Stimulated activated CD4-positive, alpha-beta T cell treated with anti-CD3 and anti-CD28 coated beads, Interleukin-1b, Interleukin-23, amount 100 ng/mL, for 48 hours (primary cell): ENCODE measurements around the gene ZNF497.
A peak's percentile ranks its signal among the peaks of the same experiment; 100 is the strongest.
"Not testable (repeated sequence)": the region's sequence is repeated elsewhere in the genome, so short reads cannot be mapped to it uniquely, and the experiment has no call there.

Experiments
- DNase-seq: peaks from one replicate; pipeline ENCODE4 v3.0.0-alpha.2; 2020

The ZNF497 gene

GRCh38 chr19:58366585-58367430, 4.3 kb upstream of the ZNF497 start:
- DNase-seq, result no peak

DNA sequence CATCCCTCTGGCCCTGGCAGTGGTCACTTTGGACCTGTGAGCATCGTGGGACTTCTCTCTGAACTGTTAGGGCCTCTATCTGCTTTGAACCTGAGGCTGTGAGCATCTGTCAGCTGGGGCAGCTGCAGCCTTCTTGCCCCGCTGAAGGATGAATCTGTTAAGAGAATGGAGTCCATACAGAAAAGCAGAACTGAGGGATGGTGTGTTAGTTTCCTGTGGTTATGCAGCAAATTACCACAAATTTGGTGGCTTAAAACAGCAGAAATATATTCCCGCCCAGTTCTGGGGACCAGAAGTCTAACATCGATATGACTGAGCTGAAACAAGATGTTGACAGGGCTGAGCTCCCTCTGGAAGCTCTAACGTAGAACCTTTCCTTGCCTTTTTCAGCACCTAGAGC, 1.6 kb upstream of the ZNF497 start:
- no peak for DNase-seq

GRCh38 chr19:58361900-58362271, 665 bp downstream of the ZNF497 start:
- peak; percentile 68 for DNase-seq

DNA sequence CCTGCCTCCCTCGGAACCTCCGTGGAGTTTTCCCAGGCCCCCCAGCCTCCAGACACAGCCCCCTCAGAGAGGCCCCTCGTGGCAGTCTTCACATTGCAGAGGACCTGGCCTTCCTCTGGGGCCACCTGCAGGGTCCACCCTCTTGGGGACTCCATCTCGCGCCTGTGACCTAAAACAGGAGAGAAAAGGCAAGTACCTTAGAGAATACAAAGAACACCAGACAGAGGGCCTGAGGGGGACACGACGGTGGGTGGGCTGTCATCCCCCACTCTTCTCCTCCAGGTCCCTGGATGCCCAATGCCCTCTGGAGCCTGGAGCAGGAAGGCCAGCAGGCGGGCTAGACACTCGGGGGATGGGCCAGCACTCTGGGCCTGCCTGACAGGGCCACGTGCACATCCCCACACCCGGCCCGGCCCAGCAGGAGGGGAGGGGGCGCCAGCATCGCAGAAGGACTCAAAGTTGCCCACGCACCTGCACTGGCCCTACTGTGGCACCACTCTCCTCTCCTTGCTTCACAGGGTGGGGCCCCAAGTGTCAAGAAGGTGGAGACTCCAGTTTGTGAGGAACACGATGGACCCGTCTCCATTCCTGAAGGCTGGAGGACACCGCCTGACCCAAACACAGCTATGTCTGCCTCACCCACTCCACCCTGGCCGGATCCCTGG, 4.9 kb downstream of the ZNF497 start:
- no peak for DNase-seq

GRCh38 chr19:58356766-58357480, 5.6 kb downstream of the ZNF497 start:
- no peak for DNase-seq

- peak; percentile 24 for DNase-seq
These were observed 6.4 kb downstream of the ZNF497 start for GRCh38 chr19:58355908-58356765.

DNA sequence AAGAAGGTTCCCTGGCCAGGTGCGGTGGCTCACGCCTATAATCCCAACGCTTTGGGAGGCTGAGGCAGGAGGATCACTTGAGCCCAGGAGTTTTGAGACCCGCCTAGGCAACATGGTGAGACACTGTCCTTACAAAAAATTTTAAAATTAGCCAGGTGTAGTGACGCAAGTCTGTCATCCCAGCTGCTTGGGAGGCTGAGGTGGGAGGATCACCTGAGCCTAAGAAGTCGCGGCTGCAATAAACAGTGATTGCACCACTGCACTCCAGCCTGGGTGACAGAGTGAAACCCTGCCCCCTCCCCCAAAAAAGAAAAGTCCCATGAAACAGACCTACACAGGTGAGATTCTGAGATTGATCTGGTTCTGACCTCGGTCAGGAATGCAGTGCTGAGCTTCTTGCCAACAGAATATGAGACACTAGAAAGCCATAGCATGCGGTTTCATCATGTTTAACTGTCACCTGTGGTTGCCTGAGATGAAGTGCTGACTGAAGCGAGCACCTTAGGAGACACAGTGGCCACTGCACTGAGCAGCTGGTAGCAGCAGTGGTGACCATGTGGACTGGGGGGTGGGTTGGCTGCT, 7.2 kb downstream of the ZNF497 start:
- DNase-seq, result no peak

- DNase-seq, result no peak
These were observed 8.0 kb downstream of the ZNF497 start for GRCh38 chr19:58354478-58355030.

- no peak for DNase-seq
These were observed 8.7 kb downstream of the ZNF497 start for GRCh38 chr19:58353717-58354477.

- DNase-seq, result no peak
These were observed 9.5 kb downstream of the ZNF497 start, which contains the start of gene A1BG for GRCh38 chr19:58352760-58353671. TSS of gene A1BG (minus strand) at chr19:58353492. CDS start at chr19:58353437, 55 bp downstream.

DNA sequence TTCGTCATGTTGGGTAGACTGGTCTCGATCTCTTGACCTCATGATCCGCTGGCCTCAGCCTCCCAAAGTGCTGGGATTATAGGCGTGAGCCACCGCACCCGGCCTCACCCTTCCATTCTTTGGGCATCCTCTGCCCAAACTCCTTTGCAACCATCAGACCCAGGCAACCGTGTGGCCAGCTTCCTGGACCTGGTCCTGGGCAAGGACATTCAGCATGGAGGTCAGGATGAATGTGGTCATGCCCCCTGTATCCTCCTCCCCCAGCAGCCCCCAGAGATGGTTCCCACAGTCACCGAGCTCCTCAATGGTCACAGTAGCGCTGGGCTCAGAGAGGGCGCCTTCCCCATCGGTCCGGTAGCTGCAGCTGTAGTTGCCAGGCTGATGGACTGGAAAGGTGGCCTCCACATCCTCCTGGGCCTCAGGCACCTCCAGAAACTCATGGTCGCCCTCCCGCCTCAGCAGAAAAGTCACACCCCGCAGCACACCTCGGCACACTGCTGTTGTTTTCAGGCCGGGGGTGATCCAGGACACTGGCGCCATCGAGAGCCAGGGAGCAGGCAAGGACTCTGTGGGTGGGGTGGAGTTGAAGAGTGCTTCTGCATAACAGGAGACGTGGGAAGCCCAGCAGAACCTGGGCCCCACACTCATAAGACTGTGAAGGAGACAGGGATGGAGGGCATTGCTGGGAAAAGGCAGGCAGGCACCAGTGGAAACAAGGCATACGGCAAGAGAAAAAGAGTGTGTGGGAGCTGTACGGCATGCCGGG, 10.4 kb downstream of the ZNF497 start:
- no peak for DNase-seq

DNA sequence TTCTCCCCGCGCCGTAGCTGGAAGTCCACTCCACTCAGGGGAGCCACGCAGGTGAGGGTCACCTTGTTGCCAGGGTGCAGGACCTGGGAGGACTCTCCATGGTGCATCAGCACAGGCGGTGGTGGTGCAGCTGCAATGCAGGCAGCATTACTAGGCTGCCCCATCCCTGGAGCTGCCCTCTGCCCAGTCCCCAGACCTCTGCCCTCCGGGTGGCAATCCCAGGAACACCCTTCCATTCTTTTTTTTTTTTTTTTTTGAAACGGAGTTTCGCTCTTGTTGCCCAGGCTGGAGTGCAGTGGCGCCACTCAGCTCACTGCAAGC, 11.0 kb downstream of the ZNF497 start:
- DNase-seq, result no peak

DNA sequence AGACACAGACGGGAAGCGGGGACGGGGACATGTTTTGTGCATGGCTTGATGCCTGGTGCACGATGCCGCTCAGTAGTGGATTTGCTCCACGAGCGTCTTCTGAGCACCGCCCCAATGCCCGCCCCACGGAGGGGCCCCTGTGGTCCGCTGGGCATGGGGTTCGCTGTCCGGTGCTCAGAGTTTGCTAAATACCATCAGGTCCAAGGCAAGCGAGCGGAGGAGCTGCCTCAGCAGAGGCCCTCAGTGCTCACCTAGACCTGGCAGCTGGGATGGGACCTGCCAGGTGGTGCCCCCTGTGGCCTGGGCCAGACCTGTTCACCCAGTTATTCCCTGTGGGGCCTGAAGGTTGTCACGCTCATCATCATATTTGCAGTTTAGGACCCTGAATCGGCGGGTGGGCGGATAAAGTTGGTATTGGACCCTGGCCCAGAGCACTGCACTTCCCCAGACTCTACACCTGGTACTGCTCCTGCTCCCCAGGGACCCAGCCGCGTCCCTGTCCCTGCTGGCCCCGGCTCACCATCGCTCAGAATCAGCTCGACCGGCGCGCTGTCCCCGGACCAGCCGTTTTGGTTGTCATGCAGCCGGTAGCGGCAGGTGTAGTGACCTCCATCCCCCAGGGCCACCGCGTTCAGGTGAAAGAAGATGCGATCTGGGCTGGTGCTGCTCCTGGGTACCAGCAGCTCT, 11.5 kb downstream of the ZNF497 start:
- no peak for DNase-seq

DNA sequence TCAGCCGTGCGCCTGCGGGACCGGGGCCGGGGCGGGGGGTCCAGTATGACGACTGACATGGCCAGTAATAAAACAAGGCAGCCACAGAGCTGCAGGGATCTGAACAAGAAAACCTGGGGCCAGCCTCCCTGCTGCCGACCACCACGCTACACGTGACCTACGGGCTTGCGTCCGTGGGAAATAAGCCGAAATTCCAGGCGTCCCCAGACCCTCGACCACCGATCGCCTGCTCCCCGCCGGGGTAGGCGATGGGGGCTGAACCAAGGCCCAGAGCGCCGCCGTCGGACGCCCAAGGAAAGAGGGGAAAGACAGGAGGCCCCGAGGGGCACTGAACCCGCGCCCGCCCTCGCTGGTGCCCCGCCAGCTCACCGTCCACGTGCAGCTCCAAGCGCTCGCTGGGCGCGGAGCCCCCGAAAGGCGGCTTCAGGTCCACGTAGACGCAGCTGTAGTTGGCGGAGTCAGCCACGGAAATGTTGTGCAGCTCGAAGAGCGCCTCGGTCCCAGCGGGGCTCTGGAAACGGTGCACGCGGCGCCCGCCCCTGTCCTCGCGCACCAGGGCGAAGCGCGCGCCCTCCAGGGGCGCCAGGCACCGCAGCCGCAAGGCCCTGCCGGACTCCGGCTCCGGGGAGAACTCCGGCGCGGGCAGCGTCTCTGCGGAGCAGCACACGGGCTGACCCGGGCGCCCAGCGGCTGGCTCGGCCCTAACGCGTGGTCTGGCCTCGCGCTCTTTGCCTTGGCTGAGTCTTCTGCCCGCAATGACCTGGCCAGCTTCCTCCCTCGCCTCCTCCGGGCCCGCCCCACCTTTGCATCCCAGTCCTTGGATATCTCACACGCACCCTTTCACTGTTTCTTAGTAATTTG, 12.3 kb downstream of the ZNF497 start:
- DNase-seq, result no peak

DNA sequence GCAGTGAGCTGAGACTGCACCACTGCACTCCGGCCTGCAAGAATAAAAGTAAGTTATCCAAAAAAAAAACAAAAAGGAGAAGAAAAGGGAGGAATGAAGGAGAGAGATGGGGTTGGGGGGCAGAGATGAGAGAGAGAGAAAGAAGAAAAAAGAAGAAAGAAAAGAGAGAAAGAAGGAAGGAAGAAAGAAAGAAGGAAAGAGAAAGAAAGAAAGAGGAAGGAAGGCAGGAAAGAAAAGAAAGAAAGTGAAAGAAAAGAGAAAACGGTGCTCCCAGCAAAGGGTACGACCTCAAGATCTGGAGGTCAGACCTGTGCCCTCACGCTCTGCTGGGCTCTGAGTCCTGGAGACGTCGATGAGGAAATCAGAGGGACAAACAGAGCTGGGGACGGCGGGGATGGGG, 13.0 kb downstream of the ZNF497 start:
- DNase-seq, result no peak

DNA sequence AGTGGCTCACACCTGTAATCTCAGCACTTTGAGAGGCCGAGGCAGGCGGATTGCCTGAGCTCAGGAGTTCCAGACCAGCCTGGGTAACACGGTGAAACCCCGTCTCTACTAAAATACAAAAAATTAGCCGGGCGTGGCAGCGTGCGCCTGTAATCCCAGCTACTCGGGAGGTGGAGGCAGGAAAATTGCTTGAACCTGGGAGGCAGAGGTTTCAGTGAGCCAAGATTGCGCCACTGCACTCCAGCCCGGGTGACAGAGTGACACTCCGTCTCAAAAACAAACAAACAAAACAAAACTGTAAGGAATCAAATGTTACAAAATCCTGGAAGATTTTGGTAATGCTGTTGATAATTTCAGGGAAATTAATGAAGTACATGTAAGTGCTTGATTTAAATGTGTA, 14.5 kb downstream of the ZNF497 start:
- DNase-seq, result not testable (repeated sequence)
